ENCODE measurements around the gene GSN. TPM values are rescaled to one million over a fixed set of nuclear protein-coding genes. Genes with fewer than 3 reads are reported as not detected.
A peak's percentile ranks its signal among the peaks of the same experiment; 100 is the strongest.

GSN gene
- total and polyA plus RNA-seq, 9 of the 15 experiments (the other 6 are each of a cell fraction or from before 2014, with no cell fraction given), result 0.39 to 16.6 (median 8.2) TPM

DNA sequence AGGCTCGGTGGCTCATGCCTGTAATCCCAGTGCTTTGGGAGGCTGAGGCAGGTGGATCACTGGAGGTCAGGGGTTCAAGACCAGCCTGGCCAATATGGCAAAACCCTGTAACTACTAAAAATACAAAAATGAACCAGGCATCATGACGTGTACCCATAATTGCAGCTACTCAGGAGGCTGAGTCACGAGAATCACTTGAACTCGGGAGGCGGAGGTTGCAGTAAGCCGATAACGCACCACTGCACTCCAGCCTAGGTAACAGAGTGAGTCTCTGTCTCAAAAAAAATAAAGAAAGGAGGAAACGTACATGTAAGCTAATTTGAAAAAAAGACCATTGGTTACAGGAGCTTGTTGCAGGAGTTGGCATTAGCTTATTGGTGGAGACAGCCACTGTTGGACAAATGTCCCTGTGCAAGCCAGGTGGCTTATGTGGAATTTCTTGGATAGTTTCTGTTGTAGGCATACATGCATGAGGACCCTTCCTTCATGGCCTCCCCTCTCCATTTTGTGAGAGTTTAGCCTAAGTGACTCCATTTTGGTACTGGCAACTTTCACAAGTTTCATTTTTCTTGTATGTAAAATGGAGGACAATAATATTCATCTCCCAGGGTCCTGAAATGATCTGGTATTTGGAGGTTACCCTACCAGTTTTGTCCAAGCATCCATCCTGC is 49.5 kb upstream of the GSN start (continued):
- TF ChIP-seq, protein P1, sequence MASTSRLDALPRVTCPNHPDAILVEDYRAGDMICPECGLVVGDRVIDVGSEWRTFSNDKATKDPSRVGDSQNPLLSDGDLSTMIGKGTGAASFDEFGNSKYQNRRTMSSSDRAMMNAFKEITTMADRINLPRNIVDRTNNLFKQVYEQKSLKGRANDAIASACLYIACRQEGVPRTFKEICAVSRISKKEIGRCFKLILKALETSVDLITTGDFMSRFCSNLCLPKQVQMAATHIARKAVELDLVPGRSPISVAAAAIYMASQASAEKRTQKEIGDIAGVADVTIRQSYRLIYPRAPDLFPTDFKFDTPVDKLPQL (IDR thresholded peaks at IDR 0.05; ENCODE audit: extremely low read depth, insufficient read length), result no peak
- TF ChIP-seq ZNF668 (CRISPR knock-in tag; IDR thresholded peaks at IDR 0.05) (peak; percentile 79; the same call in 1 of the 2 replicates), ZSCAN32 (CRISPR knock-in tag; IDR thresholded peaks at IDR 0.05) (peak; percentile 15; the same call in 1 of the 2 replicates), ZNF23 (CRISPR knock-in tag; IDR thresholded peaks at IDR 0.05) (peak; percentile 87), ELF2 (CRISPR knock-in tag; IDR thresholded peaks at IDR 0.05) (no peak), RBM22 (IDR thresholded peaks at IDR 0.05; ENCODE audit: low read depth, low read length, poor library complexity, severe bottlenecking) (no peak), ILF3 (IDR thresholded peaks at IDR 0.05; ENCODE audit: borderline replicate concordance) (no peak), ETS2 (tag; IDR thresholded peaks at IDR 0.05; ENCODE audit: borderline replicate concordance, poor library complexity, severe bottlenecking) (peak; percentile 57), ILK (tag; IDR thresholded peaks at IDR 0.05; ENCODE audit: borderline replicate concordance, low read depth) (peak; percentile 80; the same call in 1 of the 2 replicates), ZNF311 (CRISPR knock-in tag; IDR thresholded peaks at IDR 0.05) (peak; percentile 93), NR4A1 (CRISPR knock-in tag; IDR thresholded peaks at IDR 0.05) (no peak), NR4A1 (tag; IDR thresholded peaks at IDR 0.05) (peak; percentile 96), ZNF197 (CRISPR knock-in tag; IDR thresholded peaks at IDR 0.05; ENCODE audit: low read depth) (peak; percentile 81; the same call in 1 of the 2 replicates), ETV1 (tag; conservative IDR thresholded peaks at IDR 0.05; ENCODE audit: low read depth) (peak; percentile 78)
- TF ChIP-seq, protein P2, sequence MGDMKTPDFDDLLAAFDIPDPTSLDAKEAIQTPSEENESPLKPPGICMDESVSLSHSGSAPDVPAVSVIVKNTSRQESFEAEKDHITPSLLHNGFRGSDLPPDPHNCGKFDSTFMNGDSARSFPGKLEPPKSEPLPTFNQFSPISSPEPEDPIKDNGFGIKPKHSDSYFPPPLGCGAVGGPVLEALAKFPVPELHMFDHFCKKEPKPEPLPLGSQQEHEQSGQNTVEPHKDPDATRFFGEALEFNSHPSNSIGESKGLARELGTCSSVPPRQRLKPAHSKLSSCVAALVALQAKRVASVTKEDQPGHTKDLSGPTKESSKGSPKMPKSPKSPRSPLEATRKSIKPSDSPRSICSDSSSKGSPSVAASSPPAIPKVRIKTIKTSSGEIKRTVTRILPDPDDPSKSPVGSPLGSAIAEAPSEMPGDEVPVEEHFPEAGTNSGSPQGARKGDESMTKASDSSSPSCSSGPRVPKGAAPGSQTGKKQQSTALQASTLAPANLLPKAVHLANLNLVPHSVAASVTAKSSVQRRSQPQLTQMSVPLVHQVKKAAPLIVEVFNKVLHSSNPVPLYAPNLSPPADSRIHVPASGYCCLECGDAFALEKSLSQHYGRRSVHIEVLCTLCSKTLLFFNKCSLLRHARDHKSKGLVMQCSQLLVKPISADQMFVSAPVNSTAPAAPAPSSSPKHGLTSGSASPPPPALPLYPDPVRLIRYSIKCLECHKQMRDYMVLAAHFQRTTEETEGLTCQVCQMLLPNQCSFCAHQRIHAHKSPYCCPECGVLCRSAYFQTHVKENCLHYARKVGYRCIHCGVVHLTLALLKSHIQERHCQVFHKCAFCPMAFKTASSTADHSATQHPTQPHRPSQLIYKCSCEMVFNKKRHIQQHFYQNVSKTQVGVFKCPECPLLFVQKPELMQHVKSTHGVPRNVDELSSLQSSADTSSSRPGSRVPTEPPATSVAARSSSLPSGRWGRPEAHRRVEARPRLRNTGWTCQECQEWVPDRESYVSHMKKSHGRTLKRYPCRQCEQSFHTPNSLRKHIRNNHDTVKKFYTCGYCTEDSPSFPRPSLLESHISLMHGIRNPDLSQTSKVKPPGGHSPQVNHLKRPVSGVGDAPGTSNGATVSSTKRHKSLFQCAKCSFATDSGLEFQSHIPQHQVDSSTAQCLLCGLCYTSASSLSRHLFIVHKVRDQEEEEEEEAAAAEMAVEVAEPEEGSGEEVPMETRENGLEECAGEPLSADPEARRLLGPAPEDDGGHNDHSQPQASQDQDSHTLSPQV (IDR thresholded peaks at IDR 0.05), result peak; percentile 99
- TF ChIP-seq, protein P3, sequence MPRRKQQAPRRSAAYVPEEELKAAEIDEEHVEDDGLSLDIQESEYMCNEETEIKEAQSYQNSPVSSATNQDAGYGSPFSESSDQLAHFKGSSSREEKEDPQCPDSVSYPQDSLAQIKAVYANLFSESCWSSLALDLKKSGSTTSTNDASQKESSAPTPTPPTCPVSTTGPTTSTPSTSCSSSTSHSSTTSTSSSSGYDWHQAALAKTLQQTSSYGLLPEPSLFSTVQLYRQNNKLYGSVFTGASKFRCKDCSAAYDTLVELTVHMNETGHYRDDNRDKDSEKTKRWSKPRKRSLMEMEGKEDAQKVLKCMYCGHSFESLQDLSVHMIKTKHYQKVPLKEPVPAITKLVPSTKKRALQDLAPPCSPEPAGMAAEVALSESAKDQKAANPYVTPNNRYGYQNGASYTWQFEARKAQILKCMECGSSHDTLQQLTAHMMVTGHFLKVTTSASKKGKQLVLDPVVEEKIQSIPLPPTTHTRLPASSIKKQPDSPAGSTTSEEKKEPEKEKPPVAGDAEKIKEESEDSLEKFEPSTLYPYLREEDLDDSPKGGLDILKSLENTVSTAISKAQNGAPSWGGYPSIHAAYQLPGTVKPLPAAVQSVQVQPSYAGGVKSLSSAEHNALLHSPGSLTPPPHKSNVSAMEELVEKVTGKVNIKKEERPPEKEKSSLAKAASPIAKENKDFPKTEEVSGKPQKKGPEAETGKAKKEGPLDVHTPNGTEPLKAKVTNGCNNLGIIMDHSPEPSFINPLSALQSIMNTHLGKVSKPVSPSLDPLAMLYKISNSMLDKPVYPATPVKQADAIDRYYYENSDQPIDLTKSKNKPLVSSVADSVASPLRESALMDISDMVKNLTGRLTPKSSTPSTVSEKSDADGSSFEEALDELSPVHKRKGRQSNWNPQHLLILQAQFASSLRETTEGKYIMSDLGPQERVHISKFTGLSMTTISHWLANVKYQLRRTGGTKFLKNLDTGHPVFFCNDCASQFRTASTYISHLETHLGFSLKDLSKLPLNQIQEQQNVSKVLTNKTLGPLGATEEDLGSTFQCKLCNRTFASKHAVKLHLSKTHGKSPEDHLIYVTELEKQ (CRISPR knock-in tag; IDR thresholded peaks at IDR 0.05), result peak; percentile 81
- TF ChIP-seq, protein P4, sequence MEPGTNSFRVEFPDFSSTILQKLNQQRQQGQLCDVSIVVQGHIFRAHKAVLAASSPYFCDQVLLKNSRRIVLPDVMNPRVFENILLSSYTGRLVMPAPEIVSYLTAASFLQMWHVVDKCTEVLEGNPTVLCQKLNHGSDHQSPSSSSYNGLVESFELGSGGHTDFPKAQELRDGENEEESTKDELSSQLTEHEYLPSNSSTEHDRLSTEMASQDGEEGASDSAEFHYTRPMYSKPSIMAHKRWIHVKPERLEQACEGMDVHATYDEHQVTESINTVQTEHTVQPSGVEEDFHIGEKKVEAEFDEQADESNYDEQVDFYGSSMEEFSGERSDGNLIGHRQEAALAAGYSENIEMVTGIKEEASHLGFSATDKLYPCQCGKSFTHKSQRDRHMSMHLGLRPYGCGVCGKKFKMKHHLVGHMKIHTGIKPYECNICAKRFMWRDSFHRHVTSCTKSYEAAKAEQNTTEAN (CRISPR knock-in tag; IDR thresholded peaks at IDR 0.05), result no peak

All from K562 (cell line).